Nephron (organoid): ENCODE measurements around the gene SPANXN5.
"Not testable (repeated sequence)": the region's sequence is repeated elsewhere in the genome, so short reads cannot be mapped to it uniquely, and the experiment has no call there.

Experiments
- H3K27ac Mint-ChIP-seq, 3 experiments: 2 replicates each; pipeline ENCODE4 v1.8.0; 2020; ENCODE audit warnings: mixed read lengths in 3 of 3, mild to moderate bottlenecking in 2 of 3, moderate library complexity in 1 of 3
- H3K27me3 Mint-ChIP-seq: 2 replicates; pipeline ENCODE4 v1.8.0; 2021; ENCODE audit warnings: low read depth, mild to moderate bottlenecking, moderate library complexity, mixed read lengths
- H3K36me3 Mint-ChIP-seq: 2 replicates; pipeline ENCODE4 v1.8.0; 2020; ENCODE audit warnings: low read depth, mixed read lengths
- H3K4me1 Mint-ChIP-seq: 2 replicates; pipeline ENCODE4 v1.8.0; 2020; ENCODE audit warnings: mixed read lengths
- H3K4me3 Mint-ChIP-seq, 3 experiments: 2 replicates each; pipeline ENCODE4 v1.8.0; 2020; ENCODE audit warnings: mild to moderate bottlenecking in 3 of 3, mixed read lengths in 3 of 3, moderate library complexity in 2 of 3
- H3K9me3 Mint-ChIP-seq: 2 replicates; pipeline ENCODE4 v1.8.0; 2020; ENCODE audit warnings: mixed read lengths
- CTCF ChIP-seq, 3 experiments: fragments of 200-600 bp; sonication (generic); IDR thresholded peaks; one replicate each; pipeline ENCODE4 v1.5.0; 2021; ENCODE audit warnings: antibody characterized with exemption in 3 of 3; ENCODE audit not compliant: unreplicated experiment in 3 of 3

Gene SPANXN5

DNA sequence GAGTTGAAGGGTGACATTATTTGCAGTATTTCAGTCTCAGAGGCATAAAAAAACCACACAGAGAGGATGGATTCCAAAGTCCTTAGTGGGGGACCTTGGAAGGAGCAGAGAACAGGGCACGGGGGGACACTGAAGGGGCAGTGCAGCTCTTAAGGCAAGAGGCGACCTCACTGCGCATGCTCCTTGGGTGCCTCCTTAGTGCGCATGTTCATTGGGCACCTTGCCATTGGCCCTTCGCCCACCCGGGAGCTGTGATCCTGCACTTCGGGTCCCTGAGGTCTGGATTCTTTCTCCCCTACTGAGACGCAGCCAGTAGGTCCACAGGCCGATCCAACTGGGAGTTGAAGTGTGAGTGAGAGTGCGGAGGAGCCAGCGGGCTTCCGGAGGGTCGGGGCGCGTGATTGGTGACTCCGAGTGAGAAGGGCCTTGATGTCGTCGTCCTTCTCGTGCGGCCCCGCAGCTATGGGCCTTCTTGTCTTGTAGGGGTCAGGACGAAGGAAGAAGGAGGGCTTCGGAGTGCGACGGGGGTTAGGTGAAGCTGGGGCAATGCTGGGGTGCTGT is 13.9 kb upstream of the SPANXN5 start, which contains the start of gene XAGE5:
Gene XAGE5, plus strand, starts transcription at position 223 of the 561 bp plus-strand sequence. CDS start 1,280 bp downstream, outside the sequence.
- no peaks in the 10 kb centered on the region for H3K4me1 Mint-ChIP-seq
- peaks cover 3% of the 10 kb centered on the region for H3K27me3 Mint-ChIP-seq
- H3K36me3 Mint-ChIP-seq, result no peaks in the 10 kb centered on the region
- no peak within 1 kb of the TSS for H3K27ac Mint-ChIP-seq
- no peak for TF ChIP-seq CTCF (IDR thresholded peaks at IDR 0.05; ENCODE audit: unreplicated experiment in 3 of 3)
- H3K9me3 Mint-ChIP-seq, result peaks cover 11% of the 10 kb centered on the region
- no peak within 1 kb of the TSS for H3K4me3 Mint-ChIP-seq

DNA sequence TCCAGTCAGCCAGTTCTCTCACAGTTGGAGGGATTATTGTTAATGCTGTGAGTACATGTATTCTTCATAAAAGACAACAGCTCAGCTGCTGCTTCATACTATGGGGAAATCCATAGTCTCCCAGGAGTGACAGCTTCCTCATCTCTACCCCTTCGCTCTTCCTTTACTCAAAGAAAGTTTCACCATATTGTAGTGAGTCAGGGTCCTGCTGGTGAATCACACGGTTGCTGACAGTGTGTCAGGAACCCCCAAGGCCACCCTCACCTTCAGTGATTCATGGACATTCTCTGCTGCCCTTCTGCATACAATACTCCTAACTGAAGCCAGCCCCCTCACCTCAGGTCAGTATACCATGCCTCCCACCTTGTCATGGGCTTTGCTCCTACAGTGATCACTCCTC is 7.6 kb upstream of the SPANXN5 start:
- not testable (repeated sequence) for H3K36me3 Mint-ChIP-seq, H3K27me3 Mint-ChIP-seq, H3K27ac Mint-ChIP-seq, H3K9me3 Mint-ChIP-seq, H3K4me3 Mint-ChIP-seq, H3K4me1 Mint-ChIP-seq

DNA sequence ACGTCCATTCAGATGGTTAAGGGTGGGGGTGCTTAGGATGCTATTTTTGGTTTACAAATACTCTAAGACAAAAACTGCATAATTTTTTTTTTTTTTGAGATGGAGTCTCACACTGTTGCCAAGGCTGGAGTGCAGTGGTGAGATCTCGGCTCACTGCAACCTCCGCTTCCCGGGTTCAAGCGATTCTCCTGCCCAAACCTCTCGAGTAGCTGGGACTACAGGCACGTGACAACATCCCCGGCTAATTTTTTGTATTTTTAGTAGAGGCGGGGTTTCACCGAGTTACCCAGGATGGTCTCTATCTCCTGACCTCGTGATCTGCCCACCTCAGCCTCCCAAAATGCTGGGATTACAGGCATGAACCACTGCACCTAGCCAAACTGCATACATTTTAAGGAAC is 23.7 kb downstream of the SPANXN5 start:
- not testable (repeated sequence) for H3K27ac Mint-ChIP-seq, H3K36me3 Mint-ChIP-seq, H3K9me3 Mint-ChIP-seq, H3K4me1 Mint-ChIP-seq, H3K27me3 Mint-ChIP-seq, H3K4me3 Mint-ChIP-seq

DNA sequence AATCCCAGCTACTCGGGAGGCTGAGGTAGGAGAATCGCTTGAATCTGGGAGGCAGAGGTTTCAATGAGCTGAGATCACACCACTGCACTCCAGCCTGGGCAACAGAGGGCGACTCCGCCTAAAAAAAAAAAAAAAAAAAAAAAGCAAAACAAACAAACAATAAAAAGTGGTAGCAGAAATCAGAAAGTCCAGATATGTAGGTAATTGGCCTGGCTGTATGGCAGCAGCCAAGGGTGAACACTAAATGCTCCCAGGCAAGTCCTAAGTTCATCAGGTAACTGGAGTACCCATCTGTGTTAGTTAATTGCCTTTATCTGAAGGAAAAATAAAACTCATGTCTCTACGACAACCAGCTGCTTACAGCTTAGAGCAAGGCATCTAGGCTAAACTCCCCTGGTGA is 31.2 kb downstream of the SPANXN5 start:
- not testable (repeated sequence) for H3K9me3 Mint-ChIP-seq, H3K27ac Mint-ChIP-seq, H3K27me3 Mint-ChIP-seq, H3K36me3 Mint-ChIP-seq, H3K4me3 Mint-ChIP-seq, H3K4me1 Mint-ChIP-seq

DNA sequence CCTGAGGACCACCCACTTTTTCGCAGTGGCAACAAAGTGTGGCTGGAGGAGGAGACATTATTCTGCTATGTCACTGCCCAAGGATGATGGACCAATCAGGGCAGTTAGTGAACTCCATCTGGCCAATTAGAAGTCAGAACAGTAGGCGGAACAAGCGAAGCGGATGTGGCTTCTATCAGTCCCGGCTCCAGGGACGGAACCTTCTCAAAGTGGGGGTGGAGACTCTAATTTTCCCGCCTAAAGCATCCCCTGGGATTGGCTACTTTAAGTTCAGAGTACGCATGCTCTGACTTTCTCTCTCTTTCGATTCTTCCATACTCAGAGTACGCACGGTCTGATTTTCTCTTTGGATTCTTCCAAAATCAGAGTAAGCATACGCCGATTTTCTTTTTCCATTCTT is 46.3 kb downstream of the SPANXN5 start, which contains the start of gene SSX2B:
Gene SSX2B, plus strand, starts transcription at position 301 of the 400 bp plus-strand sequence. CDS start 1,429 bp downstream, outside the sequence.
- H3K27ac Mint-ChIP-seq, H3K4me1 Mint-ChIP-seq, H3K27me3 Mint-ChIP-seq, H3K36me3 Mint-ChIP-seq, H3K9me3 Mint-ChIP-seq, H3K4me3 Mint-ChIP-seq: not testable (repeated sequence)
